ENCODE results near the gene LRRD1. TPM values are rescaled to one million over a fixed set of nuclear protein-coding genes. Genes with fewer than 3 reads are reported as not detected.

Gene LRRD1
- polyA plus RNA-seq, 3 donors: 0.17 to 0.29 (median 0.17) TPM

Other genes starting within 250 kb of the LRRD1 start
- 10 to 100 TPM; 80.5 to 92.1 (median 83.3) TPM for gene AKAP9, start 238.3 kb downstream of the LRRD1 start, polyA plus RNA-seq (ENCODE audit: insufficient read length in 3 of 3)
- 10 to 100 TPM; 83.6 to 88.5 (median 85.2) TPM for gene CYP51A1, start 44.7 kb downstream of the LRRD1 start, polyA plus RNA-seq (ENCODE audit: insufficient read length in 3 of 3)
- 10 to 100 TPM; 44.5 to 44.9 (median 44.6) TPM for gene KRIT1, start 66.8 kb upstream of the LRRD1 start, polyA plus RNA-seq (ENCODE audit: insufficient read length in 3 of 3)
- 10 to 100 TPM; 41.6 to 44.5 (median 42.7) TPM for gene ANKIB1, start 66.8 kb upstream of the LRRD1 start, polyA plus RNA-seq (ENCODE audit: insufficient read length in 3 of 3)